Measurements from ENCODE around the gene DNASE1L3.

The DNASE1L3 gene

GRCh38 chr3:58210761-58211460 lies at the start of gene DNASE1L3:
DNASE1L3 (minus strand) TSS chr3:58210972; CDS start chr3:58210906, 66 bp downstream.
- no peak for DNase-seq (ENCODE audit: extremely low read depth, low read depth)
- TF ChIP-seq CTCF (IDR thresholded peaks at IDR 0.05; ENCODE audit: low read depth, low read length, missing control alignments), result no peak
- no peak within 1 kb of the TSS for H3K4me3 ChIP-seq (replicated peaks; ENCODE audit: low read depth, low read length)

- H3K4me3 ChIP-seq (replicated peaks; ENCODE audit: low read depth, low read length), result no peak overlapping the region
- no peak for TF ChIP-seq CTCF (IDR thresholded peaks at IDR 0.05; ENCODE audit: low read depth, low read length, missing control alignments)
- no peak for DNase-seq (ENCODE audit: extremely low read depth, low read depth)
Observed at GRCh38 chr3:58260261-58260731, 49.5 kb upstream of the DNASE1L3 start.

GRCh38 chr3:58258392-58259055 lies 47.8 kb upstream of the DNASE1L3 start:
- no peak for DNase-seq (ENCODE audit: extremely low read depth, low read depth)
- no peak overlapping the region for H3K4me3 ChIP-seq (replicated peaks; ENCODE audit: low read depth, low read length)
- no peak for TF ChIP-seq CTCF (IDR thresholded peaks at IDR 0.05; ENCODE audit: low read depth, low read length, missing control alignments)

- no peak for TF ChIP-seq CTCF (IDR thresholded peaks at IDR 0.05; ENCODE audit: low read depth, low read length, missing control alignments)
- DNase-seq (ENCODE audit: extremely low read depth, low read depth), result no peak
- H3K4me3 ChIP-seq (replicated peaks; ENCODE audit: low read depth, low read length), result no peak overlapping the region
Observed at GRCh38 chr3:58256511-58256910, 45.7 kb upstream of the DNASE1L3 start.

- TF ChIP-seq CTCF (IDR thresholded peaks at IDR 0.05; ENCODE audit: low read depth, low read length, missing control alignments), result no peak
- no peak overlapping the region for H3K4me3 ChIP-seq (replicated peaks; ENCODE audit: low read depth, low read length)
Observed at GRCh38 chr3:58256061-58256460, 45.3 kb upstream of the DNASE1L3 start.

GRCh38 chr3:58254144-58254543 lies 43.4 kb upstream of the DNASE1L3 start:
- no peak for TF ChIP-seq CTCF (IDR thresholded peaks at IDR 0.05; ENCODE audit: low read depth, low read length, missing control alignments)
- H3K4me3 ChIP-seq (replicated peaks; ENCODE audit: low read depth, low read length), result no peak overlapping the region
- no peak for DNase-seq (ENCODE audit: extremely low read depth, low read depth)

More at GRCh38 chr3:58256061-58256460, 45.3 kb upstream of the DNASE1L3 start:
- DNase-seq (ENCODE audit: extremely low read depth, low read depth), result no peak
